Fibroblast of peridontal ligament (primary cell): Measurements from ENCODE around the gene IGFBPL1.

Source experiments
- DNase-seq: peaks from one replicate; pipeline ENCODE4 v3.0.0-alpha.2; 2010; ENCODE audit errors: extremely low read depth

Gene IGFBPL1

DNA sequence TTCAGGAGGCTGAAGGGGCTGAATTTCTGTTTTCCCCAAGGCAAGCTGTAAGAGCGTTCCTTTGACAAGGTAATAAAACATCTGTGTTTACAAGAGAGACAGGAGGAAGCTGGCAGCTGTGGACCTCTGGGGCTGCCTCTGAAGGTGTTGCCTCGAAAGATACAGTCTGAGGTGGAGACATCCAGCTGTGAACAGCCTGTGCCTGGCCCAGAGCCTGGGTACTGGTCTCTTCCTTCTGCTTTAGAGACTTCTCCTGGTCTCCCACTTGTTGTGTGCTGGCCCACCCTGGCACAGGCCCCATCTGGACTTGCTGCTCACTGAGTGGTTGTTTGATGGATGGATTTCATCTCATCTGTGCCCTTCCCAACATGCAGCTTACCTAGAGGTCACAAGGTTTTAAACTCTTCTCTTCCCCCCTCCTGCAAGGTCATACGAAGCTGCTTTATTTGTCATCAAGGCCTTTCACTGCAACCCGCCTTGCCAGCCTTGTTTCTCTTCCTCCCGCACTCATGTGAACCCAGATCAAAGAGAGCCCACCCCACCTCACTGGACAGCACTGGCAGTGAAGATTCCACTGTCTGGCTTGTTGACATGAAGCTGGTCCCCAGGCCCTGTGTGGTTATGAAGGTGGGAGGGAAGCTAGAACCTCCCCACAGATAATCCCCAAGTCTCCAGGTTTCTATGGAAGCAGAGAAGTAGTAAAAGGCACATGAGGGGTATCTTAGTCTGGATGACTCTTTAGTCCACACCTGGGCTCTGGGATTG, 66.7 kb downstream of the IGFBPL1 start:
- DNase-seq: no peak

DNA sequence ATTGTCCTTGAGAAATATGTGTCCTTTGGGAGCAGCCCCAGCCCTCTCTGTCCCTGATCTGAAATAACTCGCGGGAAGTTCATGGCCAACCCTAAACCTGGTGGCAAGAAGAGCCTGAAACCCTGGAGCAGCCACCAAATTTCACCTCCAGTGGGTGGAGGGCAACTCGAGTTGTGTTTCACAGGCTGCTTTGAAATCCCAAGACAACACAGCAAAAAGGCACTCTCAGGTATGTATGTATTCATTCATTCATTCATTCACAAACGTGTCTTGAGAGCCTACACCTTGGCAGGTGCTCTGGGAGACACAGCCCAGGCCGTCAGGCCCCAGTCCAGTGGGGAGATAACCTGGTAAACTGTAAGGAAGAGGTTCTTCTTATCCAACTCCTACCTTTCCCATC, 67.4 kb downstream of the IGFBPL1 start:
- no peak for DNase-seq
